ENCODE results near the gene DHX29.

DNA sequence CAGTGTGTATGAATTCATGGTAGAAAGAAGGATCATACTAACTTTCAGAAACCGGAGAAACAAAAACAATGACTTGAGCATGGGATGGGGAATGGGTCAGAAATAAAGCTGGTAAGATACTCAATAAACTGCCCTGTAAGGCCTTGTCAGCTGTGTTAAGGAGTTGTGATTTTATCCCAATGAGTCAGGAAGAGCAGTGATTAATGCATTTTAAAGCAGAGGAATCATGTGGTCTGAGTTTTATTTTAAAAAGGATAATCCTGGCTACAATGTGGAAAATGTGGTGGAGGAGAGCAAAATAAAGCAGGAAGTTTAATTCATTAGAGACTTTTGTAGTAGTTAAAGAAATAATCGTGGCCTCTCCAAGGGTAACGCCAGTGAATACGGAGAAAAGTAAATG lies 28.7 kb downstream of the DHX29 start:
- TF ChIP-seq CTCF (IDR thresholded peaks at IDR 0.05) (no peak), POLR2AphosphoS5 (IDR thresholded peaks at IDR 0.05) (no peak), POLR2A (IDR thresholded peaks at IDR 0.05) (no peak), EP300 (IDR thresholded peaks at IDR 0.05) (no peak)

Data from gastroesophageal sphincter (tissue), 3 donors.